PC-3 (cell line): ENCODE results near the gene PHGDH. TPM values are rescaled to one million over a fixed set of nuclear protein-coding genes. Genes with fewer than 3 reads are reported as not detected.

Experiments
- ATAC-seq: fragments of 200-7000 bp; cut with Tn5 transposase; 2 replicates; pipeline ENCODE4 v1.9.1; 2020; ENCODE audit warnings: mild to moderate bottlenecking, moderate library complexity
- BruUV-seq: library from RNA; stranded (reverse); fragments of 400-500 nt; replicated peaks from 2 replicates; lab custom pipeline; 2021; lab: Mats Ljungman, UMichigan
- CTCF ChIA-PET: fragments of 300-600 bp; sonication (Branson Sonifier 250); formaldehyde crosslinking; loops from one replicate; lab custom pipeline; 2022; ENCODE audit warnings: antibody characterized with exemption; lab: Charles Lee
- POLR2A ChIA-PET: fragments of 300-600 bp; sonication (Branson Sonifier 250); formaldehyde crosslinking; loops from one replicate; lab custom pipeline; 2022; ENCODE audit warnings: antibody characterized with exemption; ENCODE audit not compliant: unreplicated experiment; lab: Charles Lee
- DNase-seq: peaks from one replicate; pipeline ENCODE4 v3.0.0-alpha.2; 2015
- H2AFZ ChIP-seq: fragments of 300-600 bp; sonication (generic); 2 replicates; pipeline ENCODE4 v1.6.0; 2016; ENCODE audit warnings: antibody characterized with exemption, low read length
- H3F3A ChIP-seq: fragments of 300-600 bp; sonication (generic); one replicate; pipeline ENCODE4 v1.6.0; 2017; ENCODE audit warnings: antibody characterized with exemption, low read length, control low read depth, mild to moderate bottlenecking; ENCODE audit not compliant: unreplicated experiment
- H3K27ac ChIP-seq: fragments of 300-600 bp; sonication (generic); 2 replicates; pipeline ENCODE4 v1.5.1; 2016; ENCODE audit warnings: mild to moderate bottlenecking, low read length
- H3K27me3 ChIP-seq: fragments of 300-600 bp; sonication (generic); 2 replicates; pipeline ENCODE4 v1.6.1; 2016; ENCODE audit warnings: low read length, mixed read lengths
- H3K36me3 ChIP-seq: fragments of 300-600 bp; sonication (generic); 2 replicates; pipeline ENCODE4 v1.6.1; 2016; ENCODE audit warnings: low read depth, mixed run types, low read length, mixed read lengths
- H3K4me1 ChIP-seq: fragments of 300-600 bp; sonication (generic); 2 replicates; pipeline ENCODE4 v1.5.1; 2016; ENCODE audit warnings: low read length; ENCODE audit not compliant: insufficient read depth
- H3K4me2 ChIP-seq: fragments of 300-600 bp; sonication (generic); 2 replicates; pipeline ENCODE4 v1.6.0; 2016; ENCODE audit warnings: low read length
- H3K4me3 ChIP-seq: fragments of 300-600 bp; sonication (generic); 2 replicates; pipeline ENCODE4 v1.5.1; 2016; ENCODE audit warnings: mild to moderate bottlenecking, low read length, mixed read lengths
- H3K79me2 ChIP-seq: fragments of 300-600 bp; sonication (generic); 2 replicates; pipeline ENCODE4 v1.6.1; 2017; ENCODE audit warnings: low read length, mixed read lengths
- H3K9ac ChIP-seq: fragments of 300-600 bp; sonication (generic); 2 replicates; pipeline ENCODE4 v1.6.0; 2016; ENCODE audit warnings: mild to moderate bottlenecking, low read length
- H3K9me2 ChIP-seq: fragments of 300-600 bp; sonication (generic); replicated peaks from 2 replicates; pipeline ENCODE4 v1.6.1; 2016; ENCODE audit warnings: mixed run types, low read length, mixed read lengths
- H3K9me3 ChIP-seq: fragments of 300-600 bp; sonication (generic); 2 replicates; pipeline ENCODE4 v1.6.1; 2016; ENCODE audit warnings: low read length, mixed read lengths
- H4K20me1 ChIP-seq: fragments of 300-600 bp; sonication (generic); 2 replicates; pipeline ENCODE4 v1.6.1; 2016; ENCODE audit warnings: low read length, mixed read lengths
- EZH2 ChIP-seq: fragments of 300-600 bp; sonication (generic); IDR thresholded peaks from one replicate; pipeline ENCODE4 v1.6.1; 2017; ENCODE audit warnings: antibody characterized with exemption, mild to moderate bottlenecking, low read length; ENCODE audit not compliant: unreplicated experiment
- EZH2phosphoT487 ChIP-seq: fragments of 300-600 bp; sonication (generic); IDR thresholded peaks from 2 replicates; pipeline ENCODE4 v1.6.1; 2018; ENCODE audit warnings: mild to moderate bottlenecking, antibody characterized with exemption, low read length, borderline replicate concordance
- intact Hi-C: fragments of 100-400 bp; cut with micrococcal nuclease; formaldehyde crosslinking; loops from 2 replicates; pipeline ENCODE4 v1.9.0; 2023
- total RNA-seq: library from RNA; depleted of rRNA; stranded (reverse); fragments of >200 nt; gene quantifications from 2 replicates; pipeline ENCODE4 v1.2.3, GENCODE V29; 2014
- TF ChIP-seq, protein P1 (sequence below): fragments of 300-600 bp; sonication (generic); conservative IDR thresholded peaks from 2 replicates; pipeline ENCODE4 v1.5.1; 2017; ENCODE audit warnings: antibody characterized with exemption, low read depth, mild to moderate bottlenecking, low read length

The PHGDH gene
- total RNA-seq, 1 experiment from 2014 or later, result 134 TPM

DNA sequence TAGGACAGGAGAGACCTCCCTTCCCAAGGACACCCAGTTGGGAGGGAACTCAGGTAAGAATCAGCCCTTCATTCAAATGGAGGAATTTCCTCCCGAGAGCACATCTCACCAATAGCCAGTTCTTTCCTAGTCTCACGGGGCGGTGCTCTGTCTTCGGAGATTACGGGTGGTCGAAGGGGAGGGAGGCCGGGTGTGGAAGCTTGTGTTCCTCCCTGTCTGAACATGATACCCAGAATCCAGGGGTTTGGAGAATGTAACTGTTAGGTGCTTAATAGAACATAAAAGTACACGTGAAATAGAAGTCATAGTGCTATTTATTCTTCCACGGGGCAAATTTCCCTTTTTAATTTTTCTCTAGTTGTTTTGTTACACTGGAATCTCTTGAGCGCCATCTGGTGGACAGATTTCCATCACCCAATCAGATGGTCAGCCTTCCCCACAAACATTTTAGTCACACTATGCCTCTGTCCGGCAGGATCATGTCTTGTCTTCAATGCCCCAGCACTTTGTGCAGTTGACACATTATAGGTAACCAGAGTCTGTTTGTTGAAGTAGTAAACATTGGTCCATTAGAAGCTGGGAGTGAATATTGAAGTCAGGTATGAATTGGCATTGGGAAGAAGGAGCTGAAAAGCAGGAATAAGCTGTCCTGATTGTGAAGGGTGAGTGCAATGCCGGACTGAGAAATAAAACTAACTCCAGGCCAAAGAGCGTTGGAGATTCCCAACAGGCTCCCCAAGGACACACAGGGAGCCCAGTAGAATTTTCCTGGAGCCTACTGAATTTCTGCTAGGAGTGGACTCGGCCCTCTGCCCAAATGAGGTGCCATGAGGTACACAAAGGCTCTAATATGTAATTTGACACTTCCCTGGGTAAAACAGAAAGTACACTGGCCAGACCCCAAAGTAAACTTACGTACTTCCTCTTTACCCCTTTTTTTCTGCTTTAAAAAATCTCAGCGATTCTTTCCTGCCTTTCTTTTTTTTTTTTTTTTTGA lies 36.1 kb upstream of the PHGDH start:
- no peaks in the 10 kb centered on the region for H3K27me3 ChIP-seq
- H2AFZ ChIP-seq, result peak overlapping the region; percentile 82
- H3K27ac ChIP-seq, result peak overlapping the region; percentile 98
- BruUV-seq, result no TSS peak
- no peaks in the 10 kb centered on the region for H3K36me3 ChIP-seq
- no peaks in the 10 kb centered on the region for H3K79me2 ChIP-seq
- H3K9me2 ChIP-seq, result no peaks in the 10 kb centered on the region
- DNase-seq (peak; percentile 96), ATAC-seq (peak; percentile 56)
- H4K20me1 ChIP-seq, result no peaks in the 10 kb centered on the region
- no peaks in the 10 kb centered on the region for H3K9me3 ChIP-seq
- peak overlapping the region; percentile 88 for H3K4me2 ChIP-seq
- H3K4me1 ChIP-seq, result peaks cover 40% of the 10 kb centered on the region
- peak overlapping the region; percentile 70 for H3K4me3 ChIP-seq
- TF ChIP-seq EZH2 (no peak), EZH2phosphoT487 (no peak)
- TF ChIP-seq, protein P1, sequence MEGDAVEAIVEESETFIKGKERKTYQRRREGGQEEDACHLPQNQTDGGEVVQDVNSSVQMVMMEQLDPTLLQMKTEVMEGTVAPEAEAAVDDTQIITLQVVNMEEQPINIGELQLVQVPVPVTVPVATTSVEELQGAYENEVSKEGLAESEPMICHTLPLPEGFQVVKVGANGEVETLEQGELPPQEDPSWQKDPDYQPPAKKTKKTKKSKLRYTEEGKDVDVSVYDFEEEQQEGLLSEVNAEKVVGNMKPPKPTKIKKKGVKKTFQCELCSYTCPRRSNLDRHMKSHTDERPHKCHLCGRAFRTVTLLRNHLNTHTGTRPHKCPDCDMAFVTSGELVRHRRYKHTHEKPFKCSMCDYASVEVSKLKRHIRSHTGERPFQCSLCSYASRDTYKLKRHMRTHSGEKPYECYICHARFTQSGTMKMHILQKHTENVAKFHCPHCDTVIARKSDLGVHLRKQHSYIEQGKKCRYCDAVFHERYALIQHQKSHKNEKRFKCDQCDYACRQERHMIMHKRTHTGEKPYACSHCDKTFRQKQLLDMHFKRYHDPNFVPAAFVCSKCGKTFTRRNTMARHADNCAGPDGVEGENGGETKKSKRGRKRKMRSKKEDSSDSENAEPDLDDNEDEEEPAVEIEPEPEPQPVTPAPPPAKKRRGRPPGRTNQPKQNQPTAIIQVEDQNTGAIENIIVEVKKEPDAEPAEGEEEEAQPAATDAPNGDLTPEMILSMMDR, result peak; percentile 93
- intact Hi-C loops, result loop anchor here (1.0 to 10.0 kb wide), 4 partner anchors 27 to 109 kb away; partner anchors contain the start of genes PHGDH and ZNF697
- H3F3A ChIP-seq, result peaks cover 9% of the 10 kb centered on the region
- POLR2A ChIA-PET, result no interaction called here
- H3K9ac ChIP-seq, result peak overlapping the region; percentile 77
- CTCF ChIA-PET, result interaction anchor here (0.6 to 1.5 kb wide), 4 partner anchors 27 to 64 kb away, joined by 3 to 11 read pairs (median 4); partner anchors contain the start of genes PHGDH and ZNF697

DNA sequence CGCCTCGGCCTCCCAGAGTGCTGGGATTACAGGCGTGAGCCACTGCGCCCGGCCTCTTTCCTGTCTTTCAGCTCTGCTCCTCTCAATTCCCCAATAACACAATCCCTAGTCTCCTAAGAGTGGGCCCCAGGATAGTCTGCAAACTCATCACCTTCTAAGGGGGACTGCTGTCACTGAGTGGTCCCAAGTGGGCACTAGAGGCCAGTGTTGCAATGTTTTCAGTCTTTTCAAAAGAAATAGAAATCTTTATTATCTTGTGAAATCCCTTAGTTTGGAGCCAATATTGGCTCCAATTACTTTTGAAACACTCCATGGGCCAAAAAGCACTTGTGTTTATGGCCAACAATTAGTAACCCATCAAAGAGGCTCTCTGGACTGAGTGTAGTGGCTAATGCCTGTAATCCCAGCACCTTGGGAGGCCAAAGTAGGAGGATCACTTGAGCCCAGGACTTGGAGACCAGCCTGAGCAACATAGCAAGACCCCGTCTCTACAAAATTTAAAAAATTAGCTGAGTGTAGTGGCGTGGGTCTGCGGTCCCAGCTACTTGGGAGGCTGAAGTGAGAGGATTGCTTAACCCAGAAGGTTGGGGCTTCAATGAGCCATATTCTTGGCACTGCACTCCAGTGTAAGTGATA lies 35.0 kb upstream of the PHGDH start:
- H2AFZ ChIP-seq, result no peak overlapping the region
- H4K20me1 ChIP-seq, result no peaks in the 10 kb centered on the region
- no peak overlapping the region for H3K9ac ChIP-seq
- no peaks in the 10 kb centered on the region for H3K9me2 ChIP-seq
- no TSS peak for BruUV-seq
- H3K27ac ChIP-seq, result no peak overlapping the region
- ChIA-PET CTCF (no interaction called here), POLR2A (no interaction called here)
- H3K79me2 ChIP-seq, result no peaks in the 10 kb centered on the region
- ATAC-seq (no peak), DNase-seq (no peak)
- no peak overlapping the region for H3K4me3 ChIP-seq
- H3F3A ChIP-seq, result peaks cover 9% of the 10 kb centered on the region
- no peaks in the 10 kb centered on the region for H3K9me3 ChIP-seq
- TF ChIP-seq, protein P1, result peak; percentile 37
- no peak for TF ChIP-seq EZH2
- intact Hi-C loops, result loop anchor here (10.0 kb wide), 1 partner anchor 108 kb away; no protein-coding TSS in a partner anchor
- no peak overlapping the region for H3K4me2 ChIP-seq
- H3K27me3 ChIP-seq, result no peaks in the 10 kb centered on the region
- H3K4me1 ChIP-seq, result peaks cover 40% of the 10 kb centered on the region
- no peaks in the 10 kb centered on the region for H3K36me3 ChIP-seq
